GM19025 (cell line): ENCODE measurements around the gene ADSL.
"Not testable (repeated sequence)": the region's sequence is repeated elsewhere in the genome, so short reads cannot be mapped to it uniquely, and the experiment has no call there.

Experiments used
- ATAC-seq: cut with Tn5 transposase; IDR thresholded peaks from one replicate; pipeline ENCODE4 v1.9.1; 2021; ENCODE audit warnings: mild to moderate bottlenecking, low read depth, moderate library complexity; ENCODE audit not compliant: unreplicated experiment

Gene ADSL

GRCh38 chr22:40366068-40366467 is 19.8 kb downstream of the ADSL start:
- no peak for ATAC-seq

GRCh38 chr22:40367342-40367741 is 21.0 kb downstream of the ADSL start:
- ATAC-seq, result no peak

- no peak for ATAC-seq
Observed at GRCh38 chr22:40368016-40368415, 21.7 kb downstream of the ADSL start.

- ATAC-seq, result no peak
Observed at GRCh38 chr22:40368836-40369235, 22.5 kb downstream of the ADSL start.

GRCh38 chr22:40374567-40374966 is 28.3 kb downstream of the ADSL start:
- no peak for ATAC-seq

GRCh38 chr22:40376149-40376548 is 29.8 kb downstream of the ADSL start:
- no peak for ATAC-seq

- no peak for ATAC-seq
Observed at GRCh38 chr22:40377931-40378330, 31.6 kb downstream of the ADSL start.

GRCh38 chr22:40378448-40378847 is 32.1 kb downstream of the ADSL start:
- ATAC-seq, result not testable (repeated sequence)

- no peak for ATAC-seq
Observed at GRCh38 chr22:40381461-40381860, 35.2 kb downstream of the ADSL start.

- ATAC-seq, result no peak
Observed at GRCh38 chr22:40383905-40384304, 37.6 kb downstream of the ADSL start.

- ATAC-seq, result no peak
Observed at GRCh38 chr22:40385036-40385782, 38.9 kb downstream of the ADSL start.

GRCh38 chr22:40387746-40388145 is 41.4 kb downstream of the ADSL start:
- ATAC-seq, result no peak

- no peak for ATAC-seq
Observed at GRCh38 chr22:40388231-40388630, 41.9 kb downstream of the ADSL start.

GRCh38 chr22:40391417-40391816 is 45.1 kb downstream of the ADSL start:
- no peak for ATAC-seq

- no peak for ATAC-seq
Observed at GRCh38 chr22:40392618-40393017, 46.3 kb downstream of the ADSL start.

- ATAC-seq, result no peak
Observed at GRCh38 chr22:40394607-40395006, 48.3 kb downstream of the ADSL start.

- ATAC-seq, result no peak
Observed at GRCh38 chr22:40395607-40396006, 49.3 kb downstream of the ADSL start.

- no peak for ATAC-seq
Observed at GRCh38 chr22:40396882-40397281, 50.6 kb downstream of the ADSL start.

GRCh38 chr22:40397396-40397795 is 51.1 kb downstream of the ADSL start:
- ATAC-seq, result no peak

- no peak for ATAC-seq
Observed at GRCh38 chr22:40399621-40400020, 53.3 kb downstream of the ADSL start.

- no peak for ATAC-seq
Observed at GRCh38 chr22:40400159-40400558, 53.9 kb downstream of the ADSL start.

GRCh38 chr22:40401532-40401931 is 55.2 kb downstream of the ADSL start:
- ATAC-seq, result no peak

- ATAC-seq, result no peak
Observed at GRCh38 chr22:40401981-40402406, 55.7 kb downstream of the ADSL start.
